IMR-90 (cell line): Measurements from ENCODE around the gene CYTH1. TPM values are rescaled to one million over a fixed set of nuclear protein-coding genes. Genes with fewer than 3 reads are reported as not detected.

Experiments used
- ATAC-seq: fragments of 200-7000 bp; cut with Tn5 transposase; 2 replicates; pipeline ENCODE4 v1.9.1; 2020; ENCODE audit warnings: low read depth, mild to moderate bottlenecking, moderate library complexity
- BruUV-seq: library from RNA; stranded (reverse); fragments of 400-500 nt; replicated peaks from 2 replicates; lab custom pipeline; 2021; lab: Mats Ljungman, UMichigan
- CTCF ChIA-PET: fragments of 300-600 bp; formaldehyde crosslinking; extraction: SDS; loops from one replicate; lab custom pipeline; 2021; ENCODE audit warnings: antibody characterized with exemption; lab: Yijun Ruan, JAX
- POLR2A ChIA-PET: fragments of 300-600 bp; sonication (Branson Sonifier 250); formaldehyde crosslinking; loops from one replicate; lab custom pipeline; 2022; ENCODE audit warnings: antibody characterized with exemption; ENCODE audit not compliant: unreplicated experiment; lab: Charles Lee
- DNase-seq: peaks from one replicate; pipeline ENCODE4 v3.0.0; 2013
- H2AFZ ChIP-seq: replicated peaks from 2 replicates; pipeline ENCODE3; 2013; ENCODE audit warnings: low read length, mild to moderate bottlenecking; ENCODE audit not compliant: poor library complexity
- H2AK5ac ChIP-seq: 2 replicates; pipeline ENCODE4 v1.6.1; 2013; ENCODE audit warnings: low read depth, low read length, inconsistent platforms
- H2AK9ac ChIP-seq: replicated peaks from 2 replicates; pipeline ENCODE3; 2013; ENCODE audit warnings: mild to moderate bottlenecking, low read depth, low read length, moderate library complexity; ENCODE audit not compliant: poor library complexity
- H2BK120ac ChIP-seq: 2 replicates; pipeline ENCODE4 v1.6.1; 2013; ENCODE audit warnings: low read depth, low read length, inconsistent platforms
- H2BK15ac ChIP-seq: 3 replicates; pipeline ENCODE4 v1.6.1; 2013; ENCODE audit warnings: low read depth, low read length, inconsistent platforms
- H2BK20ac ChIP-seq: 2 replicates; pipeline ENCODE4 v1.6.1; 2013; ENCODE audit warnings: low read depth, mild to moderate bottlenecking, inconsistent platforms, low read length, moderate library complexity
- H2BK5ac ChIP-seq: 2 replicates; pipeline ENCODE4 v1.6.1; 2013; ENCODE audit warnings: mild to moderate bottlenecking, low read depth, low read length, inconsistent platforms; ENCODE audit not compliant: poor library complexity, severe bottlenecking
- H3K14ac ChIP-seq: replicated peaks from 2 replicates; pipeline ENCODE4 v1.6.1; 2013; ENCODE audit warnings: low read depth, low read length, inconsistent platforms
- H3K18ac ChIP-seq: 2 replicates; pipeline ENCODE4 v1.6.1; 2013; ENCODE audit warnings: low read depth, low read length, control low read depth
- H3K23ac ChIP-seq: 2 replicates; pipeline ENCODE4 v1.6.1; 2013; ENCODE audit warnings: low read depth, low read length, inconsistent platforms
- H3K27ac ChIP-seq: 2 replicates; pipeline ENCODE4 v1.5.1; 2013; ENCODE audit warnings: mild to moderate bottlenecking, control low read depth, low read length; ENCODE audit not compliant: insufficient read depth
- H3K27me3 ChIP-seq: 2 replicates; pipeline ENCODE4 v1.6.1; 2013; ENCODE audit warnings: low read length; ENCODE audit not compliant: control insufficient read depth, insufficient read depth
- H3K36me3 ChIP-seq: 2 replicates; pipeline ENCODE4 v1.6.1; 2013; ENCODE audit warnings: low read length, mixed read lengths; ENCODE audit not compliant: control insufficient read depth, insufficient read depth
- H3K4ac ChIP-seq: 2 replicates; pipeline ENCODE4 v1.6.1; 2013; ENCODE audit warnings: low read depth, low read length, inconsistent platforms
- H3K4me1 ChIP-seq: 2 replicates; pipeline ENCODE4 v1.6.1; 2013; ENCODE audit warnings: low read length, mixed read lengths; ENCODE audit not compliant: control insufficient read depth, insufficient read depth
- H3K4me2 ChIP-seq: 2 replicates; pipeline ENCODE4 v1.6.1; 2013; ENCODE audit warnings: low read depth, mild to moderate bottlenecking, control low read depth, low read length, moderate library complexity
- H3K4me3 ChIP-seq: 2 replicates; pipeline ENCODE4 v1.5.1; 2013; ENCODE audit warnings: low read depth, mild to moderate bottlenecking, control low read depth, low read length, moderate library complexity; ENCODE audit not compliant: insufficient read depth
- H3K56ac ChIP-seq: 2 replicates; pipeline ENCODE4 v1.6.1; 2013; ENCODE audit warnings: low read length, inconsistent platforms; ENCODE audit not compliant: insufficient read depth; ENCODE audit errors: extremely low read depth
- H3K79me1 ChIP-seq, 2 experiments: 2 replicates each; pipeline ENCODE4 v1.6.1; 2013; ENCODE audit warnings: low read length in 2 of 2, inconsistent platforms in 1 of 2, low read depth in 1 of 2
- H3K9ac ChIP-seq: 2 replicates; pipeline ENCODE4 v1.6.1; 2013; ENCODE audit warnings: low read depth, low read length, control low read depth
- H3K9me1 ChIP-seq: 2 replicates; pipeline ENCODE4 v1.6.1; 2013; ENCODE audit warnings: low read length, inconsistent platforms; ENCODE audit not compliant: insufficient read depth
- H3K9me3 ChIP-seq: 2 replicates; pipeline ENCODE4 v1.6.1; 2013; ENCODE audit warnings: low read length; ENCODE audit not compliant: control insufficient read depth, insufficient read depth
- H4K20me1 ChIP-seq: 2 replicates; pipeline ENCODE4 v1.6.1; 2013; ENCODE audit warnings: low read length, inconsistent platforms; ENCODE audit not compliant: insufficient read depth
- H4K5ac ChIP-seq: 2 replicates; pipeline ENCODE4 v1.6.1; 2013; ENCODE audit warnings: mild to moderate bottlenecking, low read depth, low read length, control low read depth
- H4K8ac ChIP-seq, 2 experiments: 2 replicates each; pipeline ENCODE4 v1.6.1; 2013; ENCODE audit warnings: low read depth in 2 of 2, low read length in 2 of 2, control low read depth in 1 of 2, inconsistent platforms in 1 of 2
- H4K91ac ChIP-seq: 2 replicates; pipeline ENCODE4 v1.6.1; 2013; ENCODE audit warnings: low read depth, low read length, inconsistent platforms; ENCODE audit not compliant: insufficient read depth
- BHLHE40 ChIP-seq: fragments of 150-350 bp; IDR thresholded peaks from 2 replicates; pipeline ENCODE4 v1.6.1; 2016; ENCODE audit warnings: mild to moderate bottlenecking, low read depth, low read length
- ELK1 ChIP-seq: fragments of 150-350 bp; IDR thresholded peaks from 2 replicates; pipeline ENCODE4 v1.6.1; 2016; ENCODE audit warnings: low read depth, mild to moderate bottlenecking, low read length, moderate library complexity, borderline replicate concordance
- FOS ChIP-seq: fragments of 150-350 bp; IDR thresholded peaks from 2 replicates; pipeline ENCODE4 v1.6.1; 2016; ENCODE audit warnings: low read depth, low read length
- MAFK ChIP-seq: IDR thresholded peaks from 2 replicates; pipeline ENCODE4 v1.6.1; 2012; ENCODE audit warnings: low read depth, low read length, improper control_type of control experiment
- MAZ ChIP-seq: IDR thresholded peaks from 2 replicates; pipeline ENCODE4 v1.6.1; 2012; ENCODE audit warnings: low read depth, mild to moderate bottlenecking, low read length, improper control_type of control experiment, moderate library complexity, borderline replicate concordance
- MXI1 ChIP-seq: IDR thresholded peaks from 2 replicates; pipeline ENCODE4 v1.6.1; 2012; ENCODE audit warnings: low read depth, mild to moderate bottlenecking, low read length, moderate library complexity, borderline replicate concordance
- NFE2L2 ChIP-seq: fragments of 150-350 bp; IDR thresholded peaks from 2 replicates; pipeline ENCODE4 v1.6.1; 2016; ENCODE audit warnings: low read depth, mild to moderate bottlenecking, low read length
- POLR2A ChIP-seq: IDR thresholded peaks from 2 replicates; pipeline ENCODE4 v1.6.1; 2012; ENCODE audit warnings: mild to moderate bottlenecking, low read depth, low read length
- RFX5 ChIP-seq: IDR thresholded peaks from 2 replicates; pipeline ENCODE4 v1.8.0; 2012; ENCODE audit warnings: low read depth, mild to moderate bottlenecking, low read length, moderate library complexity
- WGBS, 2 experiments: methylation state at CpG; one replicate each; pipeline versions ENCODE4 v1.1.5 to v1.1.7; 2013; ENCODE audit warnings: missing lambda C conversion rate in 2 of 2; ENCODE audit not compliant: insufficient read length in 1 of 2; ENCODE audit errors: extremely low coverage in 2 of 2; 5-methylcytosine and 5-hydroxymethylcytosine counted together
- dilution Hi-C: fragments of 300-500 bp; cut with HindIII; formaldehyde crosslinking; loops from one replicate; pipeline ENCODE4 v1.14.3; 2018; ENCODE audit warnings: low sequenced_read_pairs; ENCODE audit not compliant: unreplicated experiment
- in situ Hi-C: fragments of 300-500 bp; cut with MboI; formaldehyde crosslinking; loops from 3 replicates; pipeline ENCODE4 v1.14.3; 2019; ENCODE audit warnings: low sequenced_read_pairs, inconsistent platforms, mixed read lengths
- intact Hi-C: fragments of 100-400 bp; cut with micrococcal nuclease; formaldehyde crosslinking; loops from 2 replicates; pipeline ENCODE4 v1.10.0; 2022
- polyA plus RNA-seq, 3 experiments: library from polyadenylated mRNA; depleted of rRNA; stranded (reverse); fragments of >200 nt; gene quantifications; 2 replicates each; pipeline ENCODE4 v1.2.3, GENCODE V29; 2012; ENCODE audit warnings: low replicate concordance in 1 of 3
- total RNA-seq: library from RNA; depleted of rRNA; stranded (reverse); fragments of >200 nt; gene quantifications from 2 replicates; pipeline ENCODE4 v1.2.3, GENCODE V29; 2012
- TF ChIP-seq, protein P1 (sequence below): fragments of 150-350 bp; IDR thresholded peaks from 2 replicates; pipeline ENCODE4 v1.6.1; 2017; ENCODE audit warnings: mild to moderate bottlenecking, antibody characterized with exemption, low read length, low read depth
- TF ChIP-seq, protein P2 (sequence below): conservative IDR thresholded peaks from 2 replicates; pipeline ENCODE4 v1.5.1; 2012; ENCODE audit warnings: mild to moderate bottlenecking, low read depth, low read length, improper control_type of control experiment

The CYTH1 gene
- total and polyA plus RNA-seq, 2 of the 4 experiments (the other 2 are of a cell fraction) = 7.9 to 12.4 TPM

DNA sequence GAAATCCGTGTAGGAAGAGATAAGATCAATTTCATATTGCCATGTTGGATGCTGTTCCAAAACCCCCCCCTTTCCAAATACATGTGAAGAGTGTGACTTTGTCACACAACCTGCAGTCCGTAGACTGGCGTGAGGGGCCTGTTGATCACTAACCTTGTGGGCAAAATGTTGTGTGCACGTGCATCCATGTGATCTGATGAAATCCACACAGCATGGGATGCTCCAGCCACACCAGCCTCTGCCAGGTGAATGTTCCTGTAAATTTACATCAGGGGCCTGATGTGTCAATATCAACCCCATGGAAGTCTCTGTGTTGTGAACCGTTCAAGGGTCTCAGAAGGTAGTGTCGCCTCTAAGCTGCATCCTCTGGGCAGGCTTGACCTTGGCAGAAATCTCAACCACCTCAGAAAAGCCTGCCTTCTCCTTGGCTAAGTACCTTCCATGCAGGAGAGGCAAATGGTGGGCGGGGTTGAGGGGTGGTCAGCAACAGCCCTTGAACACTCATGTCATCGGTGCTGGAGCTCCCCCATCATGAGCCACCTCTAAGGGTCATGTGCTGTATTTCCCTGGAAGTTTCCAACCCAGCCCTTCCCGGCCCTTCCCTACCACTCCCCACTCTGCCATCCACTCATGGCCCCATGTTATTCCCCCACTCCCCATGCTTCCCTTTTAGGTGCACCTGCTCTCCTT, 126.7 kb downstream of the CYTH1 start:
- no TSS peak for BruUV-seq
- H3K18ac ChIP-seq = no peak overlapping the region
- no peak overlapping the region for H2BK120ac ChIP-seq
- no peak overlapping the region for H3K4me3 ChIP-seq
- H3K9ac ChIP-seq = no peak overlapping the region
- H3K27me3 ChIP-seq = peaks cover 7% of the 10 kb centered on the region
- no peak overlapping the region for H3K27ac ChIP-seq
- H4K5ac ChIP-seq = no peak overlapping the region
- TF ChIP-seq FOS (no peak), MXI1 (no peak), POLR2A (no peak), ELK1 (no peak), NFE2L2 (no peak), MAZ (no peak), MAFK (no peak), RFX5 (no peak), BHLHE40 (no peak)
- TF ChIP-seq, protein P1, sequence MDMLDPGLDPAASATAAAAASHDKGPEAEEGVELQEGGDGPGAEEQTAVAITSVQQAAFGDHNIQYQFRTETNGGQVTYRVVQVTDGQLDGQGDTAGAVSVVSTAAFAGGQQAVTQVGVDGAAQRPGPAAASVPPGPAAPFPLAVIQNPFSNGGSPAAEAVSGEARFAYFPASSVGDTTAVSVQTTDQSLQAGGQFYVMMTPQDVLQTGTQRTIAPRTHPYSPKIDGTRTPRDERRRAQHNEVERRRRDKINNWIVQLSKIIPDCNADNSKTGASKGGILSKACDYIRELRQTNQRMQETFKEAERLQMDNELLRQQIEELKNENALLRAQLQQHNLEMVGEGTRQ = no peak
- TF ChIP-seq, protein P2, sequence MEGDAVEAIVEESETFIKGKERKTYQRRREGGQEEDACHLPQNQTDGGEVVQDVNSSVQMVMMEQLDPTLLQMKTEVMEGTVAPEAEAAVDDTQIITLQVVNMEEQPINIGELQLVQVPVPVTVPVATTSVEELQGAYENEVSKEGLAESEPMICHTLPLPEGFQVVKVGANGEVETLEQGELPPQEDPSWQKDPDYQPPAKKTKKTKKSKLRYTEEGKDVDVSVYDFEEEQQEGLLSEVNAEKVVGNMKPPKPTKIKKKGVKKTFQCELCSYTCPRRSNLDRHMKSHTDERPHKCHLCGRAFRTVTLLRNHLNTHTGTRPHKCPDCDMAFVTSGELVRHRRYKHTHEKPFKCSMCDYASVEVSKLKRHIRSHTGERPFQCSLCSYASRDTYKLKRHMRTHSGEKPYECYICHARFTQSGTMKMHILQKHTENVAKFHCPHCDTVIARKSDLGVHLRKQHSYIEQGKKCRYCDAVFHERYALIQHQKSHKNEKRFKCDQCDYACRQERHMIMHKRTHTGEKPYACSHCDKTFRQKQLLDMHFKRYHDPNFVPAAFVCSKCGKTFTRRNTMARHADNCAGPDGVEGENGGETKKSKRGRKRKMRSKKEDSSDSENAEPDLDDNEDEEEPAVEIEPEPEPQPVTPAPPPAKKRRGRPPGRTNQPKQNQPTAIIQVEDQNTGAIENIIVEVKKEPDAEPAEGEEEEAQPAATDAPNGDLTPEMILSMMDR = no peak
- no peak overlapping the region for H3K14ac ChIP-seq
- ATAC-seq (no peak), DNase-seq (no peak)
- CTCF ChIA-PET = no interaction called here
- intact Hi-C loops (no loop called here), dilution Hi-C loops (no loop called here), in situ Hi-C loops (no loop called here)
- H2AK9ac ChIP-seq = no peak overlapping the region
- no peak overlapping the region for H3K23ac ChIP-seq
- H3K79me1 ChIP-seq = no peaks in the 10 kb centered on the region
- no peak overlapping the region for H2BK20ac ChIP-seq
- H2AK5ac ChIP-seq = no peak overlapping the region
- WGBS, 2 experiments = no CpG with 5 or more reads among the region's 9 CpGs
- no peak overlapping the region for H2BK5ac ChIP-seq
- H3K36me3 ChIP-seq = no peaks in the 10 kb centered on the region
- no peak overlapping the region for H2AFZ ChIP-seq
- H3K4ac ChIP-seq = no peak overlapping the region
- no peak overlapping the region for H4K91ac ChIP-seq
- no peaks in the 10 kb centered on the region for H3K9me3 ChIP-seq
- H3K9me1 ChIP-seq = no peaks in the 10 kb centered on the region
- H3K4me2 ChIP-seq = no peak overlapping the region
- POLR2A ChIA-PET = no interaction called here
- H3K4me1 ChIP-seq = no peaks in the 10 kb centered on the region
- no peak overlapping the region for H4K8ac ChIP-seq
- H2BK15ac ChIP-seq = no peak overlapping the region
- no peaks in the 10 kb centered on the region for H4K20me1 ChIP-seq
- H3K56ac ChIP-seq = no peak overlapping the region
